Measurements from ENCODE around the gene HSPA4. TPM values are rescaled to one million over a fixed set of nuclear protein-coding genes. Genes with fewer than 3 reads are reported as not detected.

HSPA4 gene
- total and polyA plus RNA-seq, 2 experiments from 2014 or later: 101 to 111 TPM

- no peak overlapping the region for H3K4me3 ChIP-seq
- no peaks in the 10 kb centered on the region for H3K79me2 ChIP-seq (ENCODE audit: insufficient read depth)
- no peak for TF ChIP-seq EZH2 (IDR thresholded peaks at IDR 0.05; ENCODE audit: insufficient read depth, poor library complexity, severe bottlenecking)
- TF ChIP-seq EZH2phosphoT487 (IDR thresholded peaks at IDR 0.05; ENCODE audit: insufficient read depth, low read depth): no peak
- no peaks in the 10 kb centered on the region for H3K9me2 ChIP-seq (ENCODE audit: insufficient read depth)
- no peaks in the 10 kb centered on the region for H4K20me1 ChIP-seq (ENCODE audit: insufficient read depth)
- no peaks in the 10 kb centered on the region for H3K4me1 ChIP-seq (ENCODE audit: insufficient read depth)
- H2AFZ ChIP-seq: no peak overlapping the region
- no peaks in the 10 kb centered on the region for H3K9me3 ChIP-seq (ENCODE audit: low read depth)
- no peak for DNase-seq
- no peak overlapping the region for H3K27ac ChIP-seq
- in situ Hi-C loops (cut with MboI): no loop called here
- no peak overlapping the region for H3K4me2 ChIP-seq (ENCODE audit: unreplicated experiment)
- H3K36me3 ChIP-seq (ENCODE audit: low read depth): no peaks in the 10 kb centered on the region
- peaks cover 15% of the 10 kb centered on the region; the same call in 1 of the 2 replicates for H3K27me3 ChIP-seq (replicated peaks; ENCODE audit: insufficient read depth)
- 71 to 77% methylated on average over 1 of the region's 1 CpG for WGBS, 2 experiments (ENCODE audit: low coverage in 1 of 2, low lambda C conversion rate in 2 of 2, missing lambda C conversion rate in 2 of 2)
- no peaks in the 10 kb centered on the region for H3F3A ChIP-seq (ENCODE audit: insufficient read depth)
- no peak overlapping the region for H3K9ac ChIP-seq
These were observed 76.3 kb downstream of the HSPA4 start for GRCh38 chr5:133128066-133128465.

DNA sequence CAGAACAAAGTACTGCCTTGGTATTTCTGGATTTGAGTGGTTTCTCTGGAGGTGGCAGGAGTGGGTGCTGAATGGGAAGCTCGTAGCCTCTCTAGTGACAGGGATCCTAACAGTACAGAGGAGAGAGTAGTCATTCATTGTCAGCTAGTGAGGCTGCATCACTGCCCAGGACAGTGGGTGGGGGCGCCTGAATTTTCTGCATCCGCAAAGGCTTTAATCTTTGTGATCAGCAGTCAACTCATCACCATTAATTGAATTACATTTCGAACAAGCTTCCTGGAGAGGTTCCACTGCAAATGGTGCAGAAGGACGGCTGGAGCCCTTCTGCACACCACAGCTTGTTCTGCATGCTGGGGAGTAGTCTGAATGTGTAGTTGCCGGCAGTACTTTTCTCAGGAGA is 77.5 kb downstream of the HSPA4 start:
- 5 to 6% methylated on average over 6 of the region's 6 CpGs for WGBS, 2 experiments (ENCODE audit: low coverage in 1 of 2, low lambda C conversion rate in 2 of 2, missing lambda C conversion rate in 2 of 2)
- peaks cover 15% of the 10 kb centered on the region; the same call in 1 of the 2 replicates for H3K27me3 ChIP-seq (replicated peaks; ENCODE audit: insufficient read depth)
- H3K27ac ChIP-seq: no peak overlapping the region
- in situ Hi-C loops (cut with MboI): no loop called here
- no peak overlapping the region for H3K4me3 ChIP-seq
- no peaks in the 10 kb centered on the region for H3K36me3 ChIP-seq (ENCODE audit: low read depth)
- H3K9me2 ChIP-seq (ENCODE audit: insufficient read depth): no peaks in the 10 kb centered on the region
- H3K9ac ChIP-seq: no peak overlapping the region
- H3K79me2 ChIP-seq (ENCODE audit: insufficient read depth): no peaks in the 10 kb centered on the region
- no peak overlapping the region for H3K4me2 ChIP-seq (ENCODE audit: unreplicated experiment)
- DNase-seq: no peak
- H2AFZ ChIP-seq: no peak overlapping the region
- no peaks in the 10 kb centered on the region for H3K9me3 ChIP-seq (ENCODE audit: low read depth)
- no peaks in the 10 kb centered on the region for H3K4me1 ChIP-seq (ENCODE audit: insufficient read depth)
- no peaks in the 10 kb centered on the region for H4K20me1 ChIP-seq (ENCODE audit: insufficient read depth)
- TF ChIP-seq EZH2phosphoT487 (IDR thresholded peaks at IDR 0.05; ENCODE audit: insufficient read depth, low read depth): no peak
- TF ChIP-seq EZH2 (IDR thresholded peaks at IDR 0.05; ENCODE audit: insufficient read depth, poor library complexity, severe bottlenecking): no peak
- H3F3A ChIP-seq (ENCODE audit: insufficient read depth): no peaks in the 10 kb centered on the region

- no peak for TF ChIP-seq EZH2 (IDR thresholded peaks at IDR 0.05; ENCODE audit: insufficient read depth, poor library complexity, severe bottlenecking)
- no peak for TF ChIP-seq EZH2phosphoT487 (IDR thresholded peaks at IDR 0.05; ENCODE audit: insufficient read depth, low read depth)
- Histone ChIP-seq H3K4me2 (ENCODE audit: unreplicated experiment) (no peak overlapping the region), H3F3A (ENCODE audit: insufficient read depth) (no peaks in the 10 kb centered on the region), H3K4me3 (no peak overlapping the region), H3K9ac (no peak overlapping the region), H3K79me2 (ENCODE audit: insufficient read depth) (no peaks in the 10 kb centered on the region), H3K9me3 (ENCODE audit: low read depth) (no peaks in the 10 kb centered on the region), H3K27ac (no peak overlapping the region), H3K9me2 (ENCODE audit: insufficient read depth) (no peaks in the 10 kb centered on the region), H4K20me1 (ENCODE audit: insufficient read depth) (no peaks in the 10 kb centered on the region), H3K4me1 (ENCODE audit: insufficient read depth) (no peaks in the 10 kb centered on the region), H3K36me3 (ENCODE audit: low read depth) (no peaks in the 10 kb centered on the region), H3K27me3 (replicated peaks; ENCODE audit: insufficient read depth) (peaks cover 15% of the 10 kb centered on the region; the same call in 1 of the 2 replicates), H2AFZ (no peak overlapping the region)
- 9 to 10% methylated on average over 3 of the region's 3 CpGs for WGBS, 2 experiments (ENCODE audit: low coverage in 1 of 2, low lambda C conversion rate in 2 of 2, missing lambda C conversion rate in 2 of 2)
- in situ Hi-C loops (cut with MboI): no loop called here
- DNase-seq: no peak
These were observed 78.1 kb downstream of the HSPA4 start for GRCh38 chr5:133129950-133130349.

DNA sequence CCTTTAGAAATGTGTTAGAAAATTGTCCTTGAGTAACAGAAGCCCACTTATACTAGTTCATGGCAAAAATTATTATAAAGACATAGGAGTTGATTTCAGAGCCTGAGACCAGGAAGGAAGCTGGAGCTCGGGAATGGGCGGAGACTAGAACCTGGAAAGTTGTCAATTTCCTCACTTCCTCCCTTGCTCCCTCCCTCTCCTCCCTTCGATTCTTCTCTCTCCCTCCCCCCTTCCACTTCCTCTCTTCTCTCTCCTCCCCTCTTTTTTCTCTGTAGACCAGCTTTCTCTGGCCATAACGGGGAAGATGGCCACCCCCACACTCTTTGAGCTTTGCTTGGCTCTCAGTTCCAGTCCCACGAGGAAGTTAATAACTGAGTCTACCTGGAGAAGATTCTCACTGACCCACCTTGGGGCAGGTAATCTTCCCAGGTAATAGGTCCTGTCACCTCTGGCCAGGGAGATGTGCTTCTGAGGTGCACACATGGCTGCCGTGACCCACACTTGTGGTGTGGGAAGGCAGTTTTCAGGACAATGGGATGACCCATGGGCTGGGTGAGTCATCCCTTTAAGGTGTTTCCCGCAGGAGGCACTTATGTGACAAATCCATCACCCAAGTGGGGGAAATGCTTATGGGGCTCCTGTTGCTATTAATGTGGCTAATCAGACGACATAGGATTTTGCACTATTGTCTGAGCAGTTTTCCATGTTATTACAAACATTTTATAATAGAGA is 78.7 kb downstream of the HSPA4 start:
- H3K27me3 ChIP-seq (replicated peaks; ENCODE audit: insufficient read depth): peaks cover 12% of the 10 kb centered on the region; the same call in 1 of the 2 replicates
- no peak for DNase-seq
- no peaks in the 10 kb centered on the region for H3K9me3 ChIP-seq (ENCODE audit: low read depth)
- no peak overlapping the region for H3K27ac ChIP-seq
- no peak overlapping the region for H2AFZ ChIP-seq
- WGBS, 2 experiments (ENCODE audit: low coverage in 1 of 2, low lambda C conversion rate in 2 of 2, missing lambda C conversion rate in 2 of 2): 56 to 60% methylated on average over 7 to 8 of the region's 8 CpGs
- no peak overlapping the region for H3K9ac ChIP-seq
- H3K9me2 ChIP-seq (ENCODE audit: insufficient read depth): no peaks in the 10 kb centered on the region
- H3K36me3 ChIP-seq (ENCODE audit: low read depth): no peaks in the 10 kb centered on the region
- no peaks in the 10 kb centered on the region for H3F3A ChIP-seq (ENCODE audit: insufficient read depth)
- H4K20me1 ChIP-seq (ENCODE audit: insufficient read depth): no peaks in the 10 kb centered on the region
- no peaks in the 10 kb centered on the region for H3K79me2 ChIP-seq (ENCODE audit: insufficient read depth)
- H3K4me2 ChIP-seq (ENCODE audit: unreplicated experiment): no peak overlapping the region
- TF ChIP-seq EZH2 (IDR thresholded peaks at IDR 0.05; ENCODE audit: insufficient read depth, poor library complexity, severe bottlenecking): no peak
- no peak for TF ChIP-seq EZH2phosphoT487 (IDR thresholded peaks at IDR 0.05; ENCODE audit: insufficient read depth, low read depth)
- in situ Hi-C loops (cut with MboI): no loop called here
- H3K4me1 ChIP-seq (ENCODE audit: insufficient read depth): no peaks in the 10 kb centered on the region
- no peak overlapping the region for H3K4me3 ChIP-seq
